Mesendoderm (in vitro differentiated cells): ENCODE measurements around the gene CASP10.

Experiments used
- DNase-seq: peaks from one replicate; pipeline ENCODE4 v3.0.0; 2013
- H2AK5ac ChIP-seq: 2 replicates; pipeline ENCODE4 v1.6.1; 2013; ENCODE audit warnings: low read length, inconsistent platforms
- H2BK120ac ChIP-seq: 2 replicates; pipeline ENCODE4 v1.6.1; 2013; ENCODE audit warnings: low read depth, mild to moderate bottlenecking, low read length, moderate library complexity, mixed read lengths
- H2BK15ac ChIP-seq: replicated peaks from 2 replicates; pipeline ENCODE4 v1.6.1; 2013; ENCODE audit warnings: low read depth, mild to moderate bottlenecking, moderate library complexity
- H2BK5ac ChIP-seq: 2 replicates; pipeline ENCODE4 v1.6.1; 2013; ENCODE audit warnings: low read length, inconsistent platforms
- H3K18ac ChIP-seq: 2 replicates; pipeline ENCODE4 v1.6.1; 2013; ENCODE audit warnings: mild to moderate bottlenecking, low read length, mixed read lengths
- H3K23ac ChIP-seq: one replicate; pipeline ENCODE4 v1.6.1; 2013; ENCODE audit warnings: low read length
- H3K27ac ChIP-seq: 2 replicates; pipeline ENCODE4 v1.5.1; 2013; ENCODE audit warnings: low read depth, mild to moderate bottlenecking, inconsistent platforms, low read length, moderate library complexity
- H3K27me3 ChIP-seq: 2 replicates; pipeline ENCODE4 v1.6.1; 2013; ENCODE audit warnings: low read length, control low read depth, mild to moderate bottlenecking, inconsistent platforms; ENCODE audit not compliant: insufficient read depth, poor library complexity
- H3K36me3 ChIP-seq: 2 replicates; pipeline ENCODE4 v1.6.1; 2013; ENCODE audit warnings: low read length, inconsistent platforms; ENCODE audit not compliant: control insufficient read depth, insufficient read depth
- H3K4ac ChIP-seq: one replicate; pipeline ENCODE4 v1.6.1; 2013; ENCODE audit warnings: low read depth, mild to moderate bottlenecking, low read length, moderate library complexity
- H3K4me1 ChIP-seq: 2 replicates; pipeline ENCODE4 v1.6.1; 2013; ENCODE audit warnings: low read depth, low read length, inconsistent platforms; ENCODE audit not compliant: control insufficient read depth
- H3K4me2 ChIP-seq: 2 replicates; pipeline ENCODE4 v1.6.1; 2013; ENCODE audit warnings: low read length
- H3K4me3 ChIP-seq: 2 replicates; pipeline ENCODE4 v1.5.1; 2013; ENCODE audit warnings: mild to moderate bottlenecking, low read length
- H3K56ac ChIP-seq: one replicate; pipeline ENCODE4 v1.6.1; 2013; ENCODE audit warnings: low read length
- H3K79me1 ChIP-seq: 2 replicates; pipeline ENCODE4 v1.6.1; 2013; ENCODE audit warnings: low read length, inconsistent platforms
- H3K79me2 ChIP-seq: 2 replicates; pipeline ENCODE4 v1.6.1; 2013; ENCODE audit warnings: mild to moderate bottlenecking, low read length; ENCODE audit not compliant: control insufficient read depth, insufficient read depth
- H3K9ac ChIP-seq: 2 replicates; pipeline ENCODE4 v1.6.1; 2013; ENCODE audit warnings: low read length, inconsistent platforms
- H4K5ac ChIP-seq: one replicate; pipeline ENCODE4 v1.6.1; 2013; ENCODE audit warnings: low read length
- H4K8ac ChIP-seq: one replicate; pipeline ENCODE4 v1.6.1; 2013; ENCODE audit warnings: low read depth, mild to moderate bottlenecking, control low read depth, low read length, moderate library complexity
- WGBS: extraction: QIAGEN DNeasy Blood & Tissue Kit; methylation state at CpG from one replicate; pipeline ENCODE4 v1.1.7; 2013; ENCODE audit warnings: low lambda C conversion rate, missing lambda C conversion rate; ENCODE audit not compliant: insufficient coverage; ENCODE audit errors: extremely low coverage; 5-methylcytosine and 5-hydroxymethylcytosine counted together

CASP10 gene

DNA sequence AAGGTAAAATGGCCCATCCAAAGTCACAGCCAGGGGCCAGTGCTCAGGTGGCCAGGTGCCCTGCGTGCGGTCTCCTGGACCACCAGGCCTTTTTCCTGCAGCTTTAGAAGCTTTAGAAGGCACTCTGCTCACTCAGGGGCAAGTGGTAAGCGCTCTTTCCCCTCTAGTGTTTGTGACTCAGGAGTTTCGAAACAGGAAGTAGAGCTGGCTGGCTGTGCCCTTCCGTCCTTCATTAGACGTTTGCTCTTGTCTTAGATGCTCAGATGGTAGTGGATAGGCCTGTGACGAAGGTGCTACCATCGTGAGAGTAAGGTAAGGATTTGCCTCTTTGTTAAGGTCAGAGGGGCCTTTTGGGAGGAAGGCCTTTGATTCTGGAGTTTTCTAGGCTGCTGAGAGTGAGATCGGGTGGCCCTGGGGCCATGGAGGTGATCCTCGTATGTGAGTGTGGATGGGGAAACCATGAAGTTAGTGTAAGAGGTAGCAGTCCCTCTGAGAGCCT is 77.4 kb downstream of the CASP10 start, which contains the start of gene CASP8:
CASP8 (plus strand) TSS at position 235 of the 499 bp plus-strand sequence. CDS start 5,951 bp downstream, outside the sequence.
- peak; percentile 23 for DNase-seq
- Histone ChIP-seq H2BK120ac (no peak within 1 kb of the TSS), H3K79me1 (no peaks in the 10 kb centered on the region), H3K18ac (peak within 1 kb of the TSS; percentile 75), H3K79me2 (no peaks in the 10 kb centered on the region), H3K4me1 (peaks cover 9% of the 10 kb centered on the region), H3K9ac (no peak within 1 kb of the TSS), H2AK5ac (peak within 1 kb of the TSS; percentile 68), H4K5ac (no peak within 1 kb of the TSS), H3K36me3 (no peaks in the 10 kb centered on the region), H3K23ac (peak within 1 kb of the TSS; percentile 18), H3K4ac (no peak within 1 kb of the TSS), H3K4me3 (no peak within 1 kb of the TSS), H2BK5ac (peak within 1 kb of the TSS; percentile 28), H3K27ac (no peak within 1 kb of the TSS), H3K27me3 (no peaks in the 10 kb centered on the region), H3K56ac (peak within 1 kb of the TSS; percentile 34), H4K8ac (no peak within 1 kb of the TSS), H3K4me2 (no peak within 1 kb of the TSS), H2BK15ac (no peak within 1 kb of the TSS)
- no CpG with 5 or more reads among the region's 10 CpGs for WGBS

DNA sequence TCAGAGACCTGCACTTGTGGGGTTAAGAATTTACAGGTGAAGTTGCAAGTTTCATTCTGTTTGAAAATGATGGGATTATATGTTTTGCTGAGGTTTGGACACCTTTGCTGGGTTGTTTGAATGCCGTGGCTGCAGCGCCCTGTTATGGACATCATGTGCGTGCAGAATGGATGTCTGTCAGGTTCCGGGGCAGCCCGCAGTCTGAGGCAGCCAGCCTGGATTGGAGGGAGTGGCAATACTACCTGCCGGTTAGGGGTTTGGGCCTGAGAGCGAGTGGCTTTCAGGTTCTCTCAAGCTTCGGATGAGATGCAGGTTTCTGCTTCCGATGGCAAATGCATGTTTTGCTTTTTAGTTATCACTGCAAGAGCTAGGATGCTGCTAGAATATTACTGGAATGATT is 78.5 kb downstream of the CASP10 start:
- no peak for DNase-seq
- Histone ChIP-seq H2BK15ac (no peak overlapping the region), H3K27me3 (no peaks in the 10 kb centered on the region), H3K4me1 (peaks cover 9% of the 10 kb centered on the region), H3K27ac (no peak overlapping the region), H3K36me3 (no peaks in the 10 kb centered on the region), H3K18ac (no peak overlapping the region), H3K4me2 (no peak overlapping the region), H3K4ac (no peak overlapping the region), H3K9ac (no peak overlapping the region), H4K5ac (no peak overlapping the region), H3K79me2 (no peaks in the 10 kb centered on the region), H3K4me3 (no peak overlapping the region), H3K79me1 (no peaks in the 10 kb centered on the region), H2BK5ac (no peak overlapping the region), H3K56ac (no peak overlapping the region), H4K8ac (no peak overlapping the region), H2BK120ac (no peak overlapping the region), H2AK5ac (no peak overlapping the region), H3K23ac (no peak overlapping the region)
- WGBS, result no CpG with 5 or more reads among the region's 9 CpGs

DNA sequence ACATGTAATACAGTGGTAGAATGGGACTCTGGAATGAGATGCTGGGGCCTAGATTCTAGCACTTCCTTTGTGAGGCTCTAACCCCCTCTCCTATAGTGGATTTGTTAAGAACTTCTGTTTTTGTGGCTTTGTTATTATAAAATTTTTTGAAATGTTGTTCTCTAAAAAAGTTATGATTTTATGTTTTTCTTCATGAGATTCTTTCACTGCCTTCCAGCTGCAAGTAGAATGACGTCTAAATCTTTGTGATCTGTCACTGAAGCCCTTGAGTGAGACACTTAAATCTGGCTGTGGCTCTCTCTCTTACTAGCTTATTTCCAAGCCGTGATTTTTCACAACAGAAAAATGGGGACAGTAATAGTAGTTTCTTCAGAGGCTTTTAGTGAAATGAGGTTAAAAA is 79.0 kb downstream of the CASP10 start:
- Histone ChIP-seq H3K79me2 (no peaks in the 10 kb centered on the region), H3K23ac (no peak overlapping the region), H3K56ac (no peak overlapping the region), H3K27me3 (no peaks in the 10 kb centered on the region), H2BK15ac (no peak overlapping the region), H2BK120ac (no peak overlapping the region), H3K4me1 (peaks cover 9% of the 10 kb centered on the region), H3K4me2 (no peak overlapping the region), H3K27ac (no peak overlapping the region), H2BK5ac (no peak overlapping the region), H3K36me3 (no peaks in the 10 kb centered on the region), H3K4ac (no peak overlapping the region), H4K8ac (no peak overlapping the region), H4K5ac (no peak overlapping the region), H3K4me3 (no peak overlapping the region), H2AK5ac (no peak overlapping the region), H3K79me1 (no peaks in the 10 kb centered on the region), H3K18ac (no peak overlapping the region), H3K9ac (no peak overlapping the region)
- WGBS, result no CpG with 5 or more reads among the region's 2 CpGs
- DNase-seq, result no peak

DNA sequence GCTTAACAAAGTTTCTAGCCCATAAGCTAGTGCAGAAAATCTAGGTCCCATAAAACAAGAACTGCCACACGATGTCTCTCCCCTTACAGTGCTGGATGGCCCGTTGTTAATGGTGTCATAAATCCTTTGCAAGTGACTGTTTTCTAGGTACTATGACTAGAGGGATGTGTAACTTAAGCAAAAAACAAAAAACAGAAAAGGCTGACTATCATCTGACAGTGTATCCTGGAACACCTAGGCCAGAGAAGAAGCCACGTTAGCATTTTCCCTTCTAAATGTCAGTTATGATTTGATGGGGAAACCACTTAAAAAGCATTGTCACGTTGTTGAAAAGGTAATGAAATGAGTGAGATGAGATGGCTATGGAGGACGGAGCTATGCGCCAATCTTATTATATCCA is 79.8 kb downstream of the CASP10 start:
- H3K23ac ChIP-seq, result no peak overlapping the region
- H3K4me1 ChIP-seq, result peaks cover 5% of the 10 kb centered on the region
- no peak overlapping the region for H4K8ac ChIP-seq
- WGBS, result no CpG with 5 or more reads among the region's 6 CpGs
- H3K18ac ChIP-seq, result no peak overlapping the region
- H3K27me3 ChIP-seq, result no peaks in the 10 kb centered on the region
- no peak overlapping the region for H3K4ac ChIP-seq
- DNase-seq, result no peak
- no peak overlapping the region for H4K5ac ChIP-seq
- no peak overlapping the region for H2BK5ac ChIP-seq
- no peak overlapping the region for H3K4me3 ChIP-seq
- H2BK15ac ChIP-seq, result no peak overlapping the region
- no peak overlapping the region for H3K4me2 ChIP-seq
- H2AK5ac ChIP-seq, result no peak overlapping the region
- no peak overlapping the region for H3K27ac ChIP-seq
- H3K79me2 ChIP-seq, result no peaks in the 10 kb centered on the region
- no peak overlapping the region for H3K9ac ChIP-seq
- H3K79me1 ChIP-seq, result no peaks in the 10 kb centered on the region
- H2BK120ac ChIP-seq, result no peak overlapping the region
- H3K36me3 ChIP-seq, result no peaks in the 10 kb centered on the region
- no peak overlapping the region for H3K56ac ChIP-seq

DNA sequence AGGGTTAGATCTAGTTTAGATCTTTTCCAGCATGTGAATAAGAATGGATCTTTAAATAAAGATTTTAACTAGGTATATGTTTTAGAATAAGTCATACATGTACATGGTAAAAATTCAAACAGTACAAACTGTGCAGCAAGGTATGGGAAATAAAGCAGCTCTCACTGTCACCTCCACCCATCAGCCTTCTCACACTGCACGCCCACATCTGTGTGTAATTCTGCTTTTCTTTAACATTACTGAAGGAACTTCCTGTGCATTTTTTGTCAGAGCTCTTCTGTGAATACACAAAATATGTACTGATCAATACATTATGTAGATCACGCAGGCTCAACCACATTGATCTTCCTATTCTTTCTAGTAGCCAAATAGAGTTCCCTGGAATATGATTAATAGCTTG is 80.8 kb downstream of the CASP10 start:
- WGBS, result no CpG with 5 or more reads among the region's 2 CpGs
- H2AK5ac ChIP-seq, result no peak overlapping the region
- no peak overlapping the region for H3K9ac ChIP-seq
- no peak overlapping the region for H3K23ac ChIP-seq
- no peaks in the 10 kb centered on the region for H3K27me3 ChIP-seq
- no peak overlapping the region for H3K56ac ChIP-seq
- no peak overlapping the region for H4K5ac ChIP-seq
- H3K4me1 ChIP-seq, result no peaks in the 10 kb centered on the region
- H3K4ac ChIP-seq, result no peak overlapping the region
- no peak overlapping the region for H2BK15ac ChIP-seq
- no peaks in the 10 kb centered on the region for H3K36me3 ChIP-seq
- H3K18ac ChIP-seq, result no peak overlapping the region
- DNase-seq, result no peak
- no peaks in the 10 kb centered on the region for H3K79me1 ChIP-seq
- no peak overlapping the region for H2BK5ac ChIP-seq
- no peaks in the 10 kb centered on the region for H3K79me2 ChIP-seq
- H3K27ac ChIP-seq, result no peak overlapping the region
- no peak overlapping the region for H2BK120ac ChIP-seq
- H4K8ac ChIP-seq, result no peak overlapping the region
- no peak overlapping the region for H3K4me3 ChIP-seq
- no peak overlapping the region for H3K4me2 ChIP-seq

DNA sequence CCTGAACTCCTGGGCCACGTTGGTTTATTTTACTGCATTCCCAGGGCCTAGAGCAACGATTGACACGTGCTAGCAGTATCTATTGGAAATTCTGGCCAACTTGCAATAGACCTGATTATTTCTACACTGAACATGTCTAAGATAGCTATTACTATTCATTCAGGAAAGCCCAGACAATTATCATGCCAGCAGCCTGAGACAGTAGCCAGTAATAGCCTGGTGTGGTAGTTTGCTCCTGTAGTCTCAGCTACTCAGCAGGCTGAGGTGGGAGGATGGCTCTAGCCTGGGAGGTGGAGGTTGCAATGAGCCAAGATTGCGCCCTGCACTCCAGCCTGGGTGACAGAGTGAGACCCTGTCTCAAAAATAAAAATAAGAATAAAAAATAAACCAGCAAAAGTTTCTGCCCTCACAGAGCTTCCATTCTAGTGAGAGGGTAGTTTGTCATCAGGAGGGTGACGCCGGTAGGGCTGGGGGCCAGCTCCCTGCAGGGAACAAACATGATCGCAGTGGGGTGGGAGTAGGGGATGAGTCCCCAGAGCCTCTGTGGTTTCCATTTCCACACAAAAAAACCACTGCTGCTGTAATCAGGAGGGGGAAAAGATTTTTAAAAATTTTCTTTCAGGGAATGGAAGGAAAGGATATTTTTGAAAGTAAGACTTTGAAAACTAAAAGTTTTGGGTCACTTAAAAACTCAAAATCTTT is 81.7 kb downstream of the CASP10 start:
- H3K56ac ChIP-seq, result no peak overlapping the region
- H2AK5ac ChIP-seq, result no peak overlapping the region
- H4K8ac ChIP-seq, result no peak overlapping the region
- no peak overlapping the region for H2BK120ac ChIP-seq
- H3K27me3 ChIP-seq, result no peaks in the 10 kb centered on the region
- H3K79me1 ChIP-seq, result no peaks in the 10 kb centered on the region
- no peak overlapping the region for H3K23ac ChIP-seq
- DNase-seq, result no peak
- no peak overlapping the region for H3K4ac ChIP-seq
- H3K79me2 ChIP-seq, result no peaks in the 10 kb centered on the region
- no peak overlapping the region for H3K4me2 ChIP-seq
- H3K27ac ChIP-seq, result no peak overlapping the region
- no peaks in the 10 kb centered on the region for H3K36me3 ChIP-seq
- no peaks in the 10 kb centered on the region for H3K4me1 ChIP-seq
- no CpG with 5 or more reads among the region's 7 CpGs for WGBS
- no peak overlapping the region for H3K4me3 ChIP-seq
- H2BK15ac ChIP-seq, result no peak overlapping the region
- H4K5ac ChIP-seq, result no peak overlapping the region
- no peak overlapping the region for H2BK5ac ChIP-seq
- H3K9ac ChIP-seq, result no peak overlapping the region
- no peak overlapping the region for H3K18ac ChIP-seq
